Gastrocnemius medialis (tissue), 4 donors: ENCODE data around the gene ODAPH.

Source experiments
- POLR2A ChIP-seq, 2 donors: fragments of 450-650 bp; IDR thresholded peaks; one replicate each; pipeline ENCODE4 v1.6.1; 2017; ENCODE audit warnings: antibody characterized with exemption in 2 of 2, mild to moderate bottlenecking in 2 of 2, moderate library complexity in 2 of 2
- TF ChIP-seq, protein P1 (sequence below), 5 experiments: fragments of 450-650 bp in 3 of 5; fragments of 200-600 bp in 2 of 5; sonication (generic) in 2 of 5; IDR thresholded peaks in 4 of 5; conservative IDR thresholded peaks in 1 of 5; 1 replicate in 4 of 5; 2 replicates in 1 of 5; pipeline ENCODE4 v1.5.1; 2016 to 2019; ENCODE audit warnings: antibody characterized with exemption in 5 of 5, mild to moderate bottlenecking in 3 of 5, moderate library complexity in 3 of 5

DNA sequence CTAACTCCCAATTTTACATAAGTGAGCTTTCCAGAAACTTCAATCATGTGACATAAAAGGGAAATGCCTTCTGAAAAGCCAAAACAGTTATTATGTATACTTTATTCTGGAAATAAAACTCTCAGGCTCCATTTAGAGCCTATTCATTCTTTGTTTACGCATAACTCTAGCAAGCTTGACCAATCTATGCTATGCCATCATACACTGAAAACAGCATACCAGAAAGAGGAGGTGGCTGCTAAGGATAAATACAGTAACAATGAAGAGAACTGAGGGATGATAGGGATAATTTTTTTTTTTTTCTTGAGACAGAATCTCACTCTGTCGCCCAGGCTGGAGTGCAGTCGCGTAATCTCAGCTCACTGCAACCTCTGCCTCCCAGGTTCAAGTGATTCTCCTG, 50.1 kb downstream of the ODAPH start:
- TF ChIP-seq, protein P1, sequence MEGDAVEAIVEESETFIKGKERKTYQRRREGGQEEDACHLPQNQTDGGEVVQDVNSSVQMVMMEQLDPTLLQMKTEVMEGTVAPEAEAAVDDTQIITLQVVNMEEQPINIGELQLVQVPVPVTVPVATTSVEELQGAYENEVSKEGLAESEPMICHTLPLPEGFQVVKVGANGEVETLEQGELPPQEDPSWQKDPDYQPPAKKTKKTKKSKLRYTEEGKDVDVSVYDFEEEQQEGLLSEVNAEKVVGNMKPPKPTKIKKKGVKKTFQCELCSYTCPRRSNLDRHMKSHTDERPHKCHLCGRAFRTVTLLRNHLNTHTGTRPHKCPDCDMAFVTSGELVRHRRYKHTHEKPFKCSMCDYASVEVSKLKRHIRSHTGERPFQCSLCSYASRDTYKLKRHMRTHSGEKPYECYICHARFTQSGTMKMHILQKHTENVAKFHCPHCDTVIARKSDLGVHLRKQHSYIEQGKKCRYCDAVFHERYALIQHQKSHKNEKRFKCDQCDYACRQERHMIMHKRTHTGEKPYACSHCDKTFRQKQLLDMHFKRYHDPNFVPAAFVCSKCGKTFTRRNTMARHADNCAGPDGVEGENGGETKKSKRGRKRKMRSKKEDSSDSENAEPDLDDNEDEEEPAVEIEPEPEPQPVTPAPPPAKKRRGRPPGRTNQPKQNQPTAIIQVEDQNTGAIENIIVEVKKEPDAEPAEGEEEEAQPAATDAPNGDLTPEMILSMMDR (IDR thresholded peaks at IDR 0.05 in 4 of 5, conservative IDR thresholded peaks at IDR 0.05 in 1 of 5), result no peak
- TF ChIP-seq POLR2A (IDR thresholded peaks at IDR 0.05), result no peak
